ENCODE results near the gene PLPP4.

The PLPP4 gene

DNA sequence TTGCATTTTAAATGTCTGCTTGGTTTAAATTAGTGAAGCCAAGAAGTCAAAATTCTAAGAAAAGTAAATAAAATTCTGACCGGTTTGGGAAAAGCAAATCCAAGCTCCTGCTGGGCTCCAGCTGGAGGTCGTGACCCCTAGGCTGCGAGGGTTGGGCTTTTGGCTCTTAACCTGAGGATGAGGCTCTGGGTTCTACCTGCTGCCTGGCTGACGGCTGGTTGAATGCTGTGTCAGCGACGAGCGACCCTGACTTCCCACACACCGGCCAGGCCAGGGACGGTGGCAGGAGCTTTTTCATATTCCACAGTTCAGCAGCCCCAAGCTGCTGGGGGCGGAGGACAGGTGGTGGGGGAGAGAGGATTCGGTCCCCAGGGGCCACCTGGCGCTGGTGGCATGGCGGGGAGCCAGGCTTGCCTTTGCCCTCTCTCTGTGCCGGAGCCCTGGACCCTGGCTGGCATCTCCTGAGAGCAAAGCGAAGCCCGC is 843 bp upstream of the PLPP4 start:
- no peak for DNase-seq (ENCODE audit: low read depth, low spot score)

DNA sequence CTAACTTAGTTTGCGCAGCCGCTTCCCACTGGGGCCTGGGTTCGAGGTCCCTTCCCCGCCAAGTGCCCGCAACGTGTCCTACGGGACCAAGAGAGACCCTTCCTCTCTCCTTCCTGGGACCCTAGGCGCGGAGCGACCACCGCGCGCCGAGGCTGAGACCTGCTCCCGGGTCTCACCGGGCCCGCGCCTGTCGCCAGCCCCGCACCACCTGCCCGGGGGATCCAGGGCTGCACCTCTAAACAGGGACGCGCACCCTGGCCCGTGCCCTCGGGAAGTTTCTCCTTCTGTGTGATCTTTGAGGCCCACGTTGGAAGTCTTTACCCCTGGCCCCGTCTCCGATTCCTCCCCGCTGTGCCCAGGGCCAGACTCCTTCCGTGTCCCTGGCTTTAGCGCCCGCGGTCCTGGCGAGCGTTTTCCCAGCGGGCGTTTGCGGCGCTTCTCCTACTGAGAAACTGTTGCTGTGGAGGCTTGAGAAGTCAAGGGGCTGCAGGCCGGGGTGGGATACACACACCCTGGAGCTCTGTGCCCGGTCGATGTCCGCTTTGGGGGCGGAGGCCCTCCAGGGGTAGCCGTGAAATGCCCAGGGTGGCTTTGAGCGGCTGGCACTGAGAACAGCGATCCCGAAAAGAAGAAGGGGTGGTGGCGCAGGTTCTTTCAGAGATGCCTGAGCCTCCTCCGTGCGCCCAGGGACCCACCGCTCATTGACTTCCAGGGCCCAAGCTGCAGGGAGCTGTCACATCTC is 575 bp downstream of the PLPP4 start:
- peak; percentile 53 for DNase-seq (ENCODE audit: low read depth, low spot score)

DNA sequence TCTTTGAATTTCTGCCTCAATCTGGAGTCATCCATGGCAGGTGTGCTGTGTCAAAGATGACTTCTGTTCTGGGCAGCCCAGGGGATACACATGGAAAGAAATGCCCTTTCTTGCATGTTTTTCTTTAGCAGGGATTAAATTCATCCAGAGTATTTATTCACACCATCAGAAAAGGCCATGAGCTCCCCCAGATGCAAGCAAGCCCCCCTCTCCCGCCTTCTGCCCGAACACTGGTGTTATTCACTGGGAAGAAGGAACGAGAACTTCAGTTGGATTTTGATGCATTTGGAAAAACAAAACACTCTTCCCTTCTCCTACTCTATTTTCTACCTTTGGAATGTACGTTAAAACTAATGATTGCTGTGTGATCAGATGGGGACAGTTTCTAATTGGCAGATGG is 1.4 kb downstream of the PLPP4 start:
- no peak for DNase-seq (ENCODE audit: low read depth, low spot score)

DNA sequence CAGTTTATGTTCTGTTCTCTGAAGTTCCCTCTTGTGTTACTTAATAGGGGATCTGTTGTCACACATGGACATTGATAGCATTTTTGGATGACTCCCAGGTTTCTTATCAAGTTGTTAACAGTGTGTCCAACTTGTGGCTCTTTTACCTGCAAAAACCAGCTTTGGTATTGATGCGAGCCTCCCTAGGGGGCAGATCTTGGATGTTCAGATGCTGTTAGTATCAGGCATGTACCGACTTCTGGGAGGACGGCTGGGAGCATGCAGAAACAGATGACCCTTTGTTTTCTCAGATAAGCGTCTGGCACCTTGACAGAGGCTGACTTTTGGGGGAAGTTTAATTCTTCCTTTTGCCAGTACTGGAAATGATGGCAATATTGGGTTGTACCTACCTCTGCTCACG is 2.2 kb downstream of the PLPP4 start:
- DNase-seq (ENCODE audit: low read depth, low spot score) = no peak

DNA sequence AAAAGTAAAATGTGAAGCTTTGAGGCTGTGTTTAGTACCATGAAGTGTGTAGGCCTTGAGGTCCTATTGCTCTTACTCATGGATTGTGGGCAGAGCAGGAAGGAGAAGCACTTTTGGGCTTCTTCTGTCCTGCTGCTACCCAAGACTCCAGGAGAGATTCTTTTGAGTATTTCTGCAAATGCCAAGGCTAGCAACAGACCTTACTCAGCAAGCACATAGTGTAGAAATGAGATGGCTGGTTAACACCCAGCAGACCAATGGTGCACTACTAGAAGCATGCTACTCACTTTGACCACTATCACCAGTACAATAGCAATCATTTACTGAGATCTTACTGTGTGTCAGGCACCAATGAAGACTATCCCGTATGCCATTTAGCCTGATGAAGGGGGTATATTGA is 3.2 kb downstream of the PLPP4 start:
- peak; percentile 41 for DNase-seq (ENCODE audit: low read depth, low spot score)

DNA sequence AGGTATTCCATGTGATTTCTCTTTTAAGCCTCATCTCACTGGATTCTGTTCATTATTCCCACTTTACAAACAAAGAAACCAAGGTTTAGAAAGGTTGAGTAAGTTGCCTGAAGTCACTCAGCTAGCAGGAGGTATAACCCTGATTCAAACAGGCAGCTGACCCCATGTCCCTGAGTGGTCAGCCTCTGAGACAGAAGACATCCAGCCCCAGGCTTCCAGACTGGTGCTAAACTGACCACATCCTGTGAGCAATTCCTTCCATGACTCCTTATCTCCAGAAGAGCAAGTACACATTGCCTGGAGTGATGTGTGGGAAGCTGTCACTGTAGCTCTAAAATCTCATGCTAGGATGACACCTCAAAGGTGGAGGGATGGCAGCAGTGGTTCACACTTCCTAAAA is 3.7 kb downstream of the PLPP4 start:
- DNase-seq (ENCODE audit: low read depth, low spot score) = peak; percentile 92

DNA sequence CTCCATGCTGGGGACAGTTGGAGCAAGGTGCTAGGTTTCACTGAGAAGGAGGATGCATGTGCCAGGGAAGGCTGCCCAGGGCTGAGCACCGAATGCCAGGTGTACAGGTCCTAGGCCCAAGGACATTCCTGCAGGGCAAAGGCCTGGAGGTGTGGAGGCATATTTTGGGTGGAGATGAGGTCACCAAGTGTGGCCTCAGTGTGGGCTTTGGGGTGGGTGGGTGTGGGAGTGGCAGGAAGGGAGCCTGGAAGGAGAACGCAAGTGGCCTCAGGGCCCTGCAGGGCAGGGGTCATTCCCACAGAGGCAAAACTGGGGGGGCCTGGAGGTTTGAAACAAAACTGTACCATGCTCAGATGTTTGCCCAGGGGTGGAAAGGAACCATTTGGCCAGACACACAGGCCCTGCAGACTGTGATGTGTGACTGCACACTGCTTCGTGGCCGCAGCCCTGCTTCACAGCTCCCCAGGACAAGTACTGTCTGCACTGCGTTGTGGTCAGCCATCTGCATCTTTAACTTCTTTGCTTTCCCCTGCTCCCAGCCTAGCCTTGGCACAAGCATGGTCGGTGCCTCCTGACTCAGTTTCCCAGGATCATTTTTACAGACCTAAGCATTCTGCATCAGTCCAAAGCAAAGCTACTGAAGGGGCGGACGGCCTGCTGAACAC is 5.1 kb downstream of the PLPP4 start:
- no peak for DNase-seq (ENCODE audit: low read depth, low spot score)

DNA sequence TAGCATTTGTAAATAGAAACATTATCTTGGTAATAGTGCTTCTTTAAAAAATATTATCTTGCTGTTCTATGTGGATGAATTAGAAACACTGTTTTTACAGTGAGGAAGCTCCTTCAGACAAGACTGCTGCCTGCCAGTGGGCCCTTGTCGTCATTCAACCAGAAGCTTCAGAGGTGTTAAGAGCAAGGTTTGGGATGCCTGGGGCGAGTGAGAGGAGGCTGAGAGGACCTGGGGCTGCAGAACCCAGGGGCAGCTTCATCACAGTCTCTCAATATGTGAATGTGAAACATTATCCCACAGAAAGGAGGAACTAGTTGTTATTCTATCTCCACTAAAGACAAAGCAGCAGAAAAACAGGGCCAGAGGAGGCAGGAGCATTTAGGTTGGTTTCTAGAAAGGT is 8.1 kb downstream of the PLPP4 start:
- DNase-seq (ENCODE audit: low read depth, low spot score) = no peak

DNA sequence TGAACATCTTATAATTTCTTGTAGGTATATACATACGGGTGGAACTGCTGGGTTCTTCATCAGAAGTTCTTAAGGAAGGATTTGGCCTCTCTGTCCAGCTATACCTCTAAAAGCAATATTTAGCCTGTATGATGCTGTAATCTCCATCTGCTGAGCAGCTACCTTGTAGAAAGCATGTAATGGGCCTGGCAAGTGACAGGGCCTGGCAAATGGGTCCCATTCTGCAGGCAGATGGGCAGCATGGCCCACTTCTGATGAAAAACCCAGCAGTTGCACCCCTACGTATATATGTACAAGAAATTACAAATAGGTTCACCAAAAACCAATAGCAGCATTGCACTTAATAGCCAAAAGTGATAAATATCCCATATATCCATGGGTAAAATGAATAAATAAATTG is 9.0 kb downstream of the PLPP4 start:
- no peak for DNase-seq (ENCODE audit: low read depth, low spot score)

DNA sequence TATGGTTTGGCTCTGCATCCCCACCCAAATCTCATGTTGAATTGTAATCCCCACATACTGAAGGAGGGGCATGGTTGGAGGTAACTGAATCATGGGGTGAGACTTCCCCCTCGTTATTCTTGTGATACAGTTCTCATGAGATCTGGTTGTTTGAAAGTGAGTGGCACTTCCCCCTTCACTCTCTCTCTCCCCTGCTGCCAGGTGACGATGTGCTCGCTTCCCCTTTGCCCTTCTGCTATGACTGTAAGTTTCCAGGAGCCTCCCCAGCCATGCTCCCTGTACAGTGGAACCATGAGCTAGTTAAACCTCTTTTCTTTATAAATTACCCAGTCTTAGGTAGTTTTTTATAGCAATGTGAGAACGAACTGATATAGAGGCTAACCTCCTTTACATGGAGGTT is 16.6 kb downstream of the PLPP4 start:
- no peak for DNase-seq (ENCODE audit: low read depth, low spot score)

DNA sequence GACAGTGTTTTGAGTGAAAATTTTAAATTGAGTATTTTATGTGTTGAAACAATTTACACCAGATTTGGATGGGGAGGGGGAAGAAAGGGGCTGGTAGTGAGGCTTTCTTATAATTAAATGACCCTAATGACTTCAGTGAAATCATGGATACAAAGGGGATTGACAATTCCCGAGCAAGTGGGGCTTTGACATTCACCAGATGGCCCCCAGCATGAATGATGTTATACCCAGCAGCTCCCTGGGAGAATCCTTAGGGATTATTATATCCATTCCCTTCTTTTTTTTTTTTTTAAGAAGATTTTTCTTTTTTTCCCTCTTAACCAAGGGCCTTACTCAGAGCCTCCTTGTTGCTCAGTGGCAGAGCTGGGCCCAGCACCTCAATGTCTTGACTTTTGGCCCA is 17.9 kb downstream of the PLPP4 start:
- DNase-seq (ENCODE audit: low read depth, low spot score) = no peak

DNA sequence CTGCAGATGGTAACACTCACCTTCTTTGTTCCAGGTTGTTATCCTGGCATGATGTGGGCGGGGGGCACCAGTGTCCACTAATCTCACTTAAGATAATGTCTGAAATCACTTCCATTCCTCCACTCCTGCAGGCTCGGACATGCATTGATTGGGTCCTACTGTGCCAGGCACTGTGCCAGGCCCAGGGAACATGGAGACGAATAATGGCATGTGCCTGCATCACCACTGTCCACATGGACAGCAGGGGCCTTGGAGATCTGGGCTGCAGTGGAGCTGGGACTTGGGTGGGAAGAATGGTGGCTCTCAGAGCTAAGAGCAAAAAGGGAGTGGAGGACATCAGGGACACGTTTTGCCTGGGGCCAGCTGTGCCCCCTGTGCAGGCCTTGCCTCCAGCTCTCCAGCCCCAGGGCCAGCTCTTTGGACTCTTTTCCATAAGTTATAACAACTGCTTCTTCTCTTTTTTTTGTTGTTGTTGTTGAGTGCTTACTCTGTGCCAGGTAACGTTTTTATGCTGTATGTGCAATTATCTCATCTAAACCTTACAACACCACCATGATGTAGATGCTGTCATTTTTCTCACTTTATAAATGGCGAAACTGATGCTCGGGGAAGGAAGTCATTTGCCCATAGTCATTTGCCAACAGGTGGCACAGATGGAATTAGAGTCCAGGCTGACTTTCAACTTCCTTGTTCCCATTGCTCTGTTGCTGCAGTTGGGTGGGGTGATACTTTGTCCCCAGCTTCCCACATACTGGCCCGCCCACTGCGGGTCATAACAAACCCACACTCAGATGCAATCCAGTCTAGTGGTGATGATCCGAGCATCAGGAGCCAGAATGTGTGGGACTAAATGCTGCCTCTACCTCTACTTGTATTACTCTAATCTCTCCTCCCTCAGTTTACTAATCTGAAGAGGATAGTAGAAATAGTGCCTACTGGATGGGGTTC is 19.1 kb downstream of the PLPP4 start:
- no peak for DNase-seq (ENCODE audit: low read depth, low spot score)

DNA sequence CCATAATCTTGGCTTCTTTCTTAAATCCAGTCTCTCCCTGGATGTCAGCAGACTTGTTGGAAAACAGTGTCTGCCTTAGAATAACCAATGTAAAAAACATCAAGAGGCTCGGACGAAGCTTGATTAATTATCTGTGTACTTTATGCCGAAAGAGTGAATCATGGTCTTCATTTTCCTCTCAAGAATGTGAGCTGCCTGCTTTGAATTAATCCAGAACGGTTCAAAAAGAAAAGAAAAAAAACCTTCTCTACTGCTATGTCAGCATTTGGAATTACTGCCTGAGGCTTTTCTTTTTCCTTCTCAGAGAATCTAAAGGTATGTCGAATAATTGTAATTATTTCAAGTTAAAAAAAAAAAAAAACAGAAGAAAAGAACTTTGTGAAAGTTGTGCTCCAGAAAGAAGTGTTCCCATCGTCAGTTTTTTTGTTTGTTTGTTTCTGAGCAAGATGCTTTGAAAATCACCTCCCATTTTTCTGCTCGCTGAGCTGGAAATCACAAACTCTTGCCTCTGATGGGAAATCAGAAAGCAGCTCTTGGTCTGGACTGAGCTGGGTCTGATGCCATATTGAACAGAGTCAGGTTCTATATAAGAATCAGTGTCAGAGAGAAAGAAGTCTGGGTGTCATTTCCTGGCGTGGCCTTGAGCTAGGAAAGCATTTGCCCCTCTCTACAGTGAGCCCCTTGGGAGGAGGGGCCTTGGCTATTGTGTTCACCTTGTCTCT is 20.2 kb downstream of the PLPP4 start:
- DNase-seq (ENCODE audit: low read depth, low spot score) = peak; percentile 80

DNA sequence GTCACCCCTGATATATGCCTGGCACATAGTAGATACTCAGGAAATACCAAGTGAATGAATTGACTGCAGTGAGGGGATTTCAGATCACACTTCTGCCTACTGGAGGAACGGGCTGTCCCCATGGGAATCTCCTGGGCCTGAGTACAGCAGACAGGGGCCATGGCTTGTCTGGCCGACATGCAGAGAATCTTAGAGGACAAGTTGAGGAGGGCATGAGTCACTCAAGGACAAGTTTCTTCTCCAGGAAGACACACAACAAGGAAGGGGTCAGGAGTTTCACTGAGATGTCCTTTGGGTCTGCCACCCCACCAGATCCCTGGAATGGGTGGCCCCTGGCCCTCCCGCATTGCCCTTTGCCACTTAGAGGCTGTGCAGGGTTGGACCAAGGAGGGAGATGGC is 20.7 kb downstream of the PLPP4 start:
- DNase-seq (ENCODE audit: low read depth, low spot score) = peak; percentile 51

DNA sequence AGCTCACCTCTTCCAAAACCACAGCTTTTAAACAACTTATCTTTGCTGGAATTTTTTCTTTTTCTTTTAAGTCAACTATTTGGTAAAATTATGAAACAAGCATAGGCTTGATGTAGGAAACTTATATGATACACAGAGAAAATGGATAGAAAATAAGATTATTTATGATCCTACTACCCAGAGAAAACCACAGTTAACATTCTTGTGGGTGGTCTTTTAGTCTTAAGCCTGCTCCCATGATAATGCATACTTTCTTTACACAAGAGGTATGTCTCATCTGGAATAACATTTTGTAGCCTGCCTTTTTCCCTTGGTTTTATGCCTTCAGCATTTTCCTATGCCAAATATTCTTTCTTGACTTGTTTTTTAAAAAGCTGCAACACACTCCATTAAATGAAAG is 21.4 kb downstream of the PLPP4 start:
- no peak for DNase-seq (ENCODE audit: low read depth, low spot score)

DNA sequence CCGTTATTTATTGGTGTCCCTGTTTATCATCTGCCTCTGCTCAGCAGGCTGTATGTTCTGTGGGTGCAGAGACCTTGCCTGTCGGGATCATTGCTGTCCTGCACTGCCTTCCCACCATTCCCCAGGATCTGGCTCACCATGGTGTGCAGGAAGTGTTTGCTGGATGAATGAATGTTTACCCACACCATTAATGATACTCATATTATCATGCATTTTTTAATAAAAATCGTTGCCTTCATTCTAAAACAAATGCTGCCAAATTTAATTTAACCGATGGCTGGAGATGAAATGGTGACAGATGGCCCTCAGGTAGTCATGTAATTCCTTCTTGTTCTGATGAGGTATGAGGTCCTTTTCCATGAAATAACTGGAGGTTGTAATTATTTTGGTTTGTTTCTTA is 22.5 kb downstream of the PLPP4 start:
- DNase-seq (ENCODE audit: low read depth, low spot score) = no peak

DNA sequence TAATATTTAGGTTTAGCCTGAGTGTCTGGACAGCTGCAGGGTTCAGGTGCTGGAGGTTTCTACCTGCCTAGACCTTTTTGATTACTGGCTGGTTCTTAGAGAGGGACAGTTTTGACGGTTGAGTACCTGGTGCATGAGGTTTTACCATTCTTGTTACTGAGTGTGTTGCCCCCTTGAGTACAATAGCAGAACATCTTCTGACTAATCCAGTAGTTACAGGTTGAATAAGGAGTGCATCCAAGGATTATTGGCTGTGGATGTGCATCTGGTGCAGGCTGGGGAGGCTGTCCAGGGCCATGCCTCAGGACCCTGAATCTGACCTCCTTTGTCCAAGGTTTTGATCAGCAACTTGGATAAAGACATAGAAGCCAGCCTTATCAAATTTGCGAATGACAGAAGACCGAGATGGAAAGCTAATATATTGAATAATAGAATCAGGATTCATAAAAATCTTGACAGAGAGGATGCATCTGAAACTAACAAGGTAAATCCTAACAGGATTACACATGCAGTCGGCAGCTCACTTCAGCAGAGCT is 23.1 kb downstream of the PLPP4 start:
- no peak for DNase-seq (ENCODE audit: low read depth, low spot score)

DNA sequence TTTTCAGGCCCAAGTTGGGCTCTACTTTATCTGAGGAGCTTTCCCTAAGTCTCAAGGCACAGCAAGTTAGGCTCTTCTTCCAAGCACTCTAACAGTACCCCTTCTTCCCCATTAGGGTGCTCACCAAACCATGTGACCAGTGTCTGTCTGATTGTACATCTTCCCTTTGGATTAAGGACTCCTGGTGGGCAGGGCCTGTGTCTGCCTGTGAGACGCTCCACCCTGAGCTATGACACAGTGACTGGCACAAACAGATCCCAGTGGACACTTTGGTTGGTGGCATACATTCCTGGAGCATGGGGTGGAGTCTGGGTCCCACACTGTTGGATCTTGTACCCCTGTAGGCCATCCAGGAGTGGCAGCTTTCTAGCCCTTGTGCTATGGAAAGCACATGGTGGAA is 23.8 kb downstream of the PLPP4 start:
- no peak for DNase-seq (ENCODE audit: low read depth, low spot score)

DNA sequence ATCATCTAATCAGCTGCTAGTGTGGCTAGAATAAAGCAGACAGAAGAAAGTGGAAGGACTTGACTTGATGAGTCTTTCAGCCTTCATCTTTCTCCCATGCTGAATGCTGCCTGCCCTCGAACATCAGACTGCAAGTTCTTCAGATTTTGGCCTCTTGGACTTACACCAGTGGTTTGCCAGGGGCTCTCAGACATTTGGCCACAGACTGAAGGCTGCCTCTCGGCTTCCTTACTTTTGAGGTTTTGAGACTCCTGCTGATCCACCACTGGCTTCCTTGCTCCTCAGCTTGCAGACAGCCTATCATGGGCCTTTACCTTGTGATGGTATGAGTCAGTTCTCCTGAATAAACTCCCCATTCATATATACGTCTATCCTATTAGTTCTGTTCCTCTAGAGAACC is 26.0 kb downstream of the PLPP4 start:
- no peak for DNase-seq (ENCODE audit: low read depth, low spot score)

DNA sequence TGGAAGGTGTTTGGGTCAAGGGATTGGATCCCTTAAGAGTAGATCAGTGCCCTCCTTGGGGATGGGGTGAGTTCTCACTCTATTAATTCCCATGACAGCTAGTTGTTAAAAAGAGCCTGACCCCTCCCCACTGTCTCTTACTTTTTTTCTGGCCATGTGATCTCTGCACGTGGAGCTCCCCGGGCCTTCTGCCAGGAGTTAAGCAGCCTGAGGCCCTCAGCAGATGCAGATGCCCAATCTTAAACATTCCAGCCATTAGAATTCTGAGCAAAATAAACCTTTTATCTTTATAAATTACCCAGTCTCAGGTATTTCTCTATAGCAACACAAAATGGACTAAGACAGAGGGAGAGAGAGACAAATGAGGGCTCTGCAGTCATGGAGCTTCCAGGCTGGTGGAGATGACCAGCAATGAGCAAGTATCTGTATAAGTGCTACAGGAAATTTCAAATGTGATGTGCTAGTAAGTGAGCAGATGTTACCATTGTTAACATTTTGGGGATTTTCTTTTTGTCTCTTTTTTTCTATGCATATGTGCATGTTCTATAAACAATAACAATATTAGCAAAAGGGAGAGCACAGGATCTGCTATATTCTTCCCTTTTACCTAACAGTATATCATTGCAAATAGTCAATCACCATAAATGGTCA is 26.7 kb downstream of the PLPP4 start:
- DNase-seq (ENCODE audit: low read depth, low spot score) = no peak

DNA sequence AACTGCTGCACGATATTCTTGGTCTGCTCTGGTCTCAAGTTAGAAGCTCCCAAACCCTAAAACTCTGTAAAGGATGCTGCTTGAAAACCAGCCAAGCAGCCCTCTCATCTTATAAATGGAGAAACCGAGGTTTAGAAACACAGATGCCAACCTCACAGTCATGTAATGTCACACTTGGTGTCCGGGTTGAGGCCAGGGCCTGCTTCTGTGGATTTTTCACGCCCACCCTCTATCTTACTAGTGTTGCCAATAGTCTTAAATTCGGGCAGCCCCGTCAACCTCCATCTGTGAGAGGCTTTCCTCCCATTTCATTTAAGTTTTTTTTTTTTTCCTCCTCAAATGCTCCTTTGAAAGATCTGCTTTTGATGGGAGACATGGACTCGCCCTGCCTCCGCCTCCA is 28.9 kb downstream of the PLPP4 start:
- DNase-seq (ENCODE audit: low read depth, low spot score) = no peak
